Neural progenitor cell (in vitro differentiated cells): ENCODE results near the gene WWOX. TPM values are rescaled to one million over a fixed set of nuclear protein-coding genes. Genes with fewer than 3 reads are reported as not detected.

Source experiments
- DNase-seq: peaks from one replicate; pipeline ENCODE4 v3.0.0-alpha.2; 2016; ENCODE audit warnings: low spot score
- H2AFZ ChIP-seq: fragments of 200-600 bp; sonication (generic); replicated peaks from 2 replicates; pipeline ENCODE4 v1.6.1; 2016; ENCODE audit warnings: antibody characterized with exemption
- H3F3A ChIP-seq: fragments of 200-600 bp; sonication (generic); 2 replicates; pipeline ENCODE4 v1.6.1; 2016; ENCODE audit warnings: antibody characterized with exemption, low read depth
- H3K27ac ChIP-seq: fragments of 200-600 bp; sonication (generic); 2 replicates; pipeline ENCODE4 v1.5.1; 2016; ENCODE audit warnings: mild to moderate bottlenecking
- H3K27me3 ChIP-seq: fragments of 200-600 bp; sonication (generic); 2 replicates; pipeline ENCODE4 v1.6.1; 2016; ENCODE audit warnings: mild to moderate bottlenecking, moderate library complexity
- H3K36me3 ChIP-seq: fragments of 200-600 bp; sonication (generic); 2 replicates; pipeline ENCODE4 v1.5.1; 2016
- H3K4me1 ChIP-seq: fragments of 200-600 bp; sonication (generic); 2 replicates; pipeline ENCODE4 v1.6.1; 2016; ENCODE audit warnings: mixed run types
- H3K4me2 ChIP-seq: fragments of 200-600 bp; sonication (generic); 2 replicates; pipeline ENCODE4 v1.6.1; 2016
- H3K4me3 ChIP-seq: fragments of 200-600 bp; sonication (generic); 2 replicates; pipeline ENCODE4 v1.5.1; 2016
- H3K79me2 ChIP-seq: fragments of 200-600 bp; sonication (generic); 2 replicates; pipeline ENCODE4 v1.6.1; 2016; ENCODE audit warnings: low read depth
- H3K9ac ChIP-seq: fragments of 200-600 bp; sonication (generic); 2 replicates; pipeline ENCODE4 v1.6.1; 2016
- H3K9me3 ChIP-seq: fragments of 200-600 bp; sonication (generic); 2 replicates; pipeline ENCODE4 v1.5.1; 2016; ENCODE audit warnings: low read depth
- H4K20me1 ChIP-seq: fragments of 200-600 bp; sonication (generic); 2 replicates; pipeline ENCODE4 v1.6.1; 2016; ENCODE audit warnings: low read depth
- H3K27ac Mint-ChIP-seq: 3 replicates; pipeline ENCODE4 v1.8.0; 2021; ENCODE audit warnings: mixed read lengths
- H3K27me3 Mint-ChIP-seq: 2 replicates; pipeline ENCODE4 v1.8.0; 2022; ENCODE audit warnings: low read depth, mild to moderate bottlenecking, inconsistent platforms, moderate library complexity, mixed read lengths; ENCODE audit not compliant: insufficient read depth
- H3K36me3 Mint-ChIP-seq: 3 replicates; pipeline ENCODE4 v1.8.0; 2021; ENCODE audit warnings: mixed read lengths
- H3K4me1 Mint-ChIP-seq: 3 replicates; pipeline ENCODE4 v1.8.0; 2021; ENCODE audit warnings: mixed read lengths
- H3K4me3 Mint-ChIP-seq: 3 replicates; pipeline ENCODE4 v1.8.0; 2021; ENCODE audit warnings: mild to moderate bottlenecking, moderate library complexity, mixed read lengths
- H3K9me3 Mint-ChIP-seq: 3 replicates; pipeline ENCODE4 v1.8.0; 2020; ENCODE audit warnings: mixed read lengths
- EZH2 ChIP-seq: fragments of 200-600 bp; sonication (generic); IDR thresholded peaks from 2 replicates; pipeline ENCODE4 v1.6.1; 2017; ENCODE audit warnings: antibody characterized with exemption, mild to moderate bottlenecking, moderate library complexity
- EZH2phosphoT487 ChIP-seq: fragments of 200-600 bp; sonication (generic); IDR thresholded peaks from 2 replicates; pipeline ENCODE4 v1.6.1; 2017; ENCODE audit warnings: antibody characterized with exemption
- total RNA-seq: library from RNA; depleted of rRNA; stranded (reverse); fragments of >200 nt; gene quantifications from 2 replicates; pipeline ENCODE4 v1.2.3, GENCODE V29; 2015; ENCODE audit warnings: low replicate concordance
- TF ChIP-seq, protein P1 (sequence below): fragments of 200-600 bp; sonication (generic); IDR thresholded peaks from 2 replicates; pipeline ENCODE4 v1.5.1; 2017; ENCODE audit warnings: antibody characterized with exemption, mild to moderate bottlenecking

WWOX gene
- total RNA-seq, 1 donor from 2014 or later = 63.7 TPM

DNA sequence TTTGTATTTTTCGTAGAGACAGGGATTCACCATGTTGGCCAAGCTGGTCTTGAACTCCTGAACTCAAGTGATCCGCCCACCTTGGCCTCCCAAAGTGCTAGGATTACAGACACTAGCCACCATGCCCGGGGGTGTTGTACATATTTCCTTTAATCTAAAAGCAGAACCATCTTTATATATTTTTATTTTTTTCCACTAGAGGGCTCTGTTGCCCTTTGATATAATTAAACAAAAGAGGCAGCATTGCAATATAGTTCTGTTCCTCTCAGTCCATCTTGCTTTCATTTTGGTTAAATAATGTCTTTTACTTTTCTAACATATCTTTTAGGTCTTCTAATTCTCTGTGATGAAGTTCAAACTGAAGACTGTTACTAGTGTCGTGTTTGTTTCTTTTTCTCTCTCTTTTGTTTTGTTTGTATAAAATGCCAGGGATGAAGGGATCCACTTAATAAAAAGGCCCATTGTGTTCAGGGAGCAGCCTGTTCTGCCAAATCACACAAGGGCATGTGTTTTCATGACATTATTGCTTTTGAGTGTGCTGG, 23.4 kb downstream of the WWOX start:
- Histone ChIP-seq H3K27me3 (no peaks in the 10 kb centered on the region), H3F3A (peaks cover 3% of the 10 kb centered on the region), H3K36me3 (peaks cover 4% of the 10 kb centered on the region), H3K27ac (no peak overlapping the region), H3K79me2 (no peaks in the 10 kb centered on the region), H3K9ac (no peak overlapping the region), H3K4me2 (no peak overlapping the region), H3K4me1 (peaks cover 4% of the 10 kb centered on the region), H3K4me3 (no peak overlapping the region), H4K20me1 (no peaks in the 10 kb centered on the region), H2AFZ (peak overlapping the region; percentile 73), H3K9me3 (no peaks in the 10 kb centered on the region)
- H3K4me1 Mint-ChIP-seq = peaks cover 10% of the 10 kb centered on the region
- H3K27ac Mint-ChIP-seq = peak overlapping the region; percentile 87
- DNase-seq = peak; percentile 32
- H3K36me3 Mint-ChIP-seq = peaks cover 15% of the 10 kb centered on the region
- TF ChIP-seq EZH2phosphoT487 = no peak
- TF ChIP-seq, protein P1, sequence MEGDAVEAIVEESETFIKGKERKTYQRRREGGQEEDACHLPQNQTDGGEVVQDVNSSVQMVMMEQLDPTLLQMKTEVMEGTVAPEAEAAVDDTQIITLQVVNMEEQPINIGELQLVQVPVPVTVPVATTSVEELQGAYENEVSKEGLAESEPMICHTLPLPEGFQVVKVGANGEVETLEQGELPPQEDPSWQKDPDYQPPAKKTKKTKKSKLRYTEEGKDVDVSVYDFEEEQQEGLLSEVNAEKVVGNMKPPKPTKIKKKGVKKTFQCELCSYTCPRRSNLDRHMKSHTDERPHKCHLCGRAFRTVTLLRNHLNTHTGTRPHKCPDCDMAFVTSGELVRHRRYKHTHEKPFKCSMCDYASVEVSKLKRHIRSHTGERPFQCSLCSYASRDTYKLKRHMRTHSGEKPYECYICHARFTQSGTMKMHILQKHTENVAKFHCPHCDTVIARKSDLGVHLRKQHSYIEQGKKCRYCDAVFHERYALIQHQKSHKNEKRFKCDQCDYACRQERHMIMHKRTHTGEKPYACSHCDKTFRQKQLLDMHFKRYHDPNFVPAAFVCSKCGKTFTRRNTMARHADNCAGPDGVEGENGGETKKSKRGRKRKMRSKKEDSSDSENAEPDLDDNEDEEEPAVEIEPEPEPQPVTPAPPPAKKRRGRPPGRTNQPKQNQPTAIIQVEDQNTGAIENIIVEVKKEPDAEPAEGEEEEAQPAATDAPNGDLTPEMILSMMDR = peak; percentile 66
- no peaks in the 10 kb centered on the region for H3K9me3 Mint-ChIP-seq
- peak overlapping the region; percentile 10 for H3K4me3 Mint-ChIP-seq
- H3K27me3 Mint-ChIP-seq = peaks cover 2% of the 10 kb centered on the region

DNA sequence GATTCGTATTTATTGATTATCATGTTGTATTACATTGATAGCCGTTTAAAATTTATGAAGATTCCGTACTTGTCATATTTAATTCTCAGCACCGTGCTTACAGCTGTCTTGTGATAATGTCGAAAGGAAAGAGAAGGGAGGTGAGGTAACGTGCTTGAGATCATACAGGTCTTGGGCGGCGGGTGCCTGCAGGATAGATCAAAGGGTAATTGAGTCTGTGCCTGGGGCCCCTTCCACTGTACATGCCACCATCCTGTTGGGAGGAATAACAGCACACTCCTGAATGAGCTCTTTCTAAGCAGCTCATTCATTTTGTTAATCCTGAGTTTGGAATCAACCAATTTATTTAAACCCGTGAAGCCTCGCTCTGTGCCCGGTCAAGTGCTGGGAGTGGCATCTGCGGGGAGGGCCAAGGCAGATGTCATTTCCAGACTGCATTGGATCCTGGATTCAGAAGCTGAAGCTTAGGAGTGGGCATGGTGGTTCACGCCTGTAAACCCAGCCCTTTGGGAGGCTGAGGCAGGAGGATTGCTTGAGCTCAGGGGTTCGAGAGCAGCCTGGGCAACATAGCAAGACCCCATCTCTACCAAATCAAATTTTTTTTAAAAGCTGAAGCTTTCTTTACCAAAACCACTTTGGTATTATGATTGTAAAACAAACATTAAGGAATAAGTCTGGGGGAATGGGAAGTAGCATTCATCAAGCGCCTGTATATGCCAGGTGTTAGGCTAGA, 25.8 kb downstream of the WWOX start:
- Mint-ChIP-seq H3K4me1 (peaks cover 10% of the 10 kb centered on the region), H3K27me3 (no peaks in the 10 kb centered on the region)

DNA sequence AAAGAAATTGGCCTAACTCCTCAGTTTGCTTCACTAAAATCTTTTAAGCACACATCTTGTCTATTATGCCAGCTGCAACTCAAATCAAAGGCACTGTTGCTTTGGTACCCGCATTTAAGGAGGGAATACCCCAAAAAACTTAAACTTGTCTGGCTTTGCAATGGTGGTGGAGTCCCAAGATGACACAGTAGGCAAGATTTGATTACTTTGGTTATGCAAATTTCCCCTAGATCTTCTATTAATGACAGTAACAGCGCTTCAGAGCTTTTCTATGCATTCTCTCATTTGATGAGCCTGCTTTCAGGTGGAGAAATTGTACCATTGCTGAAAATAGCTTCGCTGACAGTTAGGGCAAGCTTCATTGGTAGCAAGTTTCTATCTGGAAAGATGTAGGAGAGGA, 27.2 kb downstream of the WWOX start:
- H3F3A ChIP-seq = peaks cover 3% of the 10 kb centered on the region
- H3K4me2 ChIP-seq = no peak overlapping the region
- Mint-ChIP-seq H3K27me3 (no peaks in the 10 kb centered on the region), H3K4me1 (peaks cover 10% of the 10 kb centered on the region), H3K36me3 (peaks cover 8% of the 10 kb centered on the region), H3K9me3 (no peaks in the 10 kb centered on the region), H3K27ac (no peak overlapping the region), H3K4me3 (no peak overlapping the region)
- no peaks in the 10 kb centered on the region for H3K79me2 ChIP-seq
- H3K4me3 ChIP-seq = no peak overlapping the region
- H3K36me3 ChIP-seq = no peaks in the 10 kb centered on the region
- H4K20me1 ChIP-seq = no peaks in the 10 kb centered on the region
- TF ChIP-seq, protein P1 = no peak
- TF ChIP-seq EZH2phosphoT487 (no peak), EZH2 (no peak)
- no peaks in the 10 kb centered on the region for H3K9me3 ChIP-seq
- H2AFZ ChIP-seq = no peak overlapping the region
- no peak for DNase-seq
- no peak overlapping the region for H3K9ac ChIP-seq
- H3K27me3 ChIP-seq = no peaks in the 10 kb centered on the region
- no peak overlapping the region for H3K27ac ChIP-seq
- peaks cover 4% of the 10 kb centered on the region for H3K4me1 ChIP-seq

More for the DNA sequence above, 25.8 kb downstream of the WWOX start:
- no peaks in the 10 kb centered on the region for H3K27me3 ChIP-seq
- no peak overlapping the region for H3K9ac ChIP-seq
- H3K4me2 ChIP-seq = no peak overlapping the region
- Mint-ChIP-seq H3K27ac (no peak overlapping the region), H3K4me3 (no peak overlapping the region), H3K36me3 (peaks cover 6% of the 10 kb centered on the region), H3K9me3 (no peaks in the 10 kb centered on the region)
- H2AFZ ChIP-seq = no peak overlapping the region
- no peaks in the 10 kb centered on the region for H3K36me3 ChIP-seq
- H4K20me1 ChIP-seq = no peaks in the 10 kb centered on the region
- H3F3A ChIP-seq = peaks cover 3% of the 10 kb centered on the region
- peaks cover 4% of the 10 kb centered on the region for H3K4me1 ChIP-seq
- no peaks in the 10 kb centered on the region for H3K9me3 ChIP-seq
- H3K79me2 ChIP-seq = no peaks in the 10 kb centered on the region
- no peak overlapping the region for H3K4me3 ChIP-seq
- H3K27ac ChIP-seq = no peak overlapping the region
- TF ChIP-seq EZH2phosphoT487 = no peak
- TF ChIP-seq, protein P1 = no peak
- no peak for DNase-seq
